ENCODE measurements around the gene LHCGR. TPM values are rescaled to one million over a fixed set of nuclear protein-coding genes. Genes with fewer than 3 reads are reported as not detected.
"Not testable (repeated sequence)": the region's sequence is repeated elsewhere in the genome, so short reads cannot be mapped to it uniquely, and the experiment has no call there.

Gene LHCGR
- polyA plus RNA-seq, 3 donors, result 0.22 to 0.61 TPM; not detected in 1

DNA sequence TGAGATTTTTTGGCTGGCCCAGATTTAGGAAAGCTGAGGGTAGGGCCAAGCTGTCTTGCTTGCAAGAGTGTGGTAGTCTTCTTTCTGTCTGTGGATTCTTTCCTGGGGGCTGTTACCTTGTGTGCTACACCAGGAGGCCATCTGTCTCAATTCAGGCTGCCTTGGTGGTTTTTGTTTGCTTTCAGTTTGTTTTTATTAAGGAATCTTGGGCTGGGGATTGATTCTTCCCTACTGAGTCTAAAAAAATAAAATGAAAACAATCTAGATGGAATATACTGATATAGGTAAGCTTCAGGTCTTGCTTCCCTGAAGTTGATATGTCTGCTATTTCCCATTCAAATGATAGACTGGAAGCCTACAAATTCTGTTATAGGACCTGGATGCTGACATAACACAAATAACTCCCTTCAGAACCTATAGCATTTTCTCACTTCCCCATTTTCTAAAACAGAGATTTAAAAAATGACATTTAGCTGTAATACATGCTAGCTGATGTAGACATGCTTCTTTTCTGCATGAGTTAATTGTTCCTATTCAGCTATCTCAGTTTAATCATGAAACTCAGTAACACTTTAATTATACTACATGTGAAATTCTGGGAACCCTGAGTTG is 5.3 kb downstream of the LHCGR start:
- H3K27ac ChIP-seq (ENCODE audit: low read depth, low read length), result no peak overlapping the region

DNA sequence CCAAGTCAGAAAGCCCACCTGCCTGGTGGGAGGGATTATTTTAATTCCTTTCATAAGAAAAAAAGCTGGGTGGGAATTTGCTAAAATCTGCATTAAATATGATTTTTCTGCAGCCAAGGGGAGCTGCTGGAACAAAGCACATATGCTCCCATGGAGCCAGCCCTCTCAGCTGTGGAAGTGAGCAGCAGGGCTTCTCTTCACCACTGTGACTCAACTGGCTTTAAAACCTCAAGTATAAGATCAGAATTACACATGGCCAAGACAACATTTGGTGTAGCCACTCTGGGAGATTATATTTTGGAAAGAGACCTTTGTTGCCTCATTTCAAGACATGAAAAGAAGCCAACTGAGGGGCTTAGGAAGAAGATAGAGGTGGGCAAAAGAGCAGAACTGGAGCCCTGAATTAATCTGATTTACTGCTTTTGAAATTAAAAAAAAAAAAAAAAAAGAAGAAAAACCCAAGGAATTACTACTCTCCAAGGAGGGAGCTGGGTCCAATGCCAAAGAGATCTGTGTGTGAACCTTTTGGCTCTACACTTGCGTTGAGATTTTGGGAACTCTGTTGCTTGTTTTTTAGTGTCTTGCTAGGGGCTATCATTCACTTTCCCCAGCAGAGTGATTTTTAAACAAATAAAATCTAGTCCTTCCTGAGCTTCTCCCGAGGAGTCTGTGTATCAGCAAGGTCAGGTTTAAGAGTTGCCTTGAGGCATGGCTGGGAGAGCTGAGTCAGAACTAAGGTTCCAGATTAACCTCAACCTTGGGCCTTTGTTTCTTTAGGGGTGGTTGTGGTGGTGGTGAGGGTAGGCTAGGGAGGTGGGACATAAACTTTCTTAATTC is 6.0 kb downstream of the LHCGR start:
- H3K27ac ChIP-seq (ENCODE audit: low read depth, low read length), result no peak overlapping the region
- 55 to 62% (median 57%) methylated on average over 2 of the region's 2 CpGs for WGBS, 3 donors

DNA sequence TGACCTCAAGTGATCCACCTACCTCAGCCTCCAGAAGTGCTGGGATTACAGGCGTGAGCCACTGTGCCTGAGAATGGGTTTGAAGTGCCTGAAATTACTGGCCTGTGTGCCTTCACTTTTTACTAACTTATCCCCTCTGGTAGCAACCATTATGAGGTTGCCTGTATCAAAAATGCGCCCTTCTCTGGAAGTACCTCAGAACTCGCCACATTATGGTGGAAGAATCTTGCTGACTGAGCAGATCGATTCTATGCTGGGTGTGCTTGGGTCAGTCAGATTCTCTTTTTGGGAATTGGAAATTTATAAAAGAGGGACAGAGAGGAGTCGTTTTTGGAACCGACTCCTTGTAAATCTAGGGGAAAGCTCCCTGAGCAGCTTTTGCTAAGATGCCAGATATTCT is 8.2 kb downstream of the LHCGR start:
- 74 to 87% (median 75%) methylated on average over 6 of the region's 6 CpGs for WGBS, 3 donors
- no peak overlapping the region for H3K27ac ChIP-seq (ENCODE audit: low read depth, low read length)

DNA sequence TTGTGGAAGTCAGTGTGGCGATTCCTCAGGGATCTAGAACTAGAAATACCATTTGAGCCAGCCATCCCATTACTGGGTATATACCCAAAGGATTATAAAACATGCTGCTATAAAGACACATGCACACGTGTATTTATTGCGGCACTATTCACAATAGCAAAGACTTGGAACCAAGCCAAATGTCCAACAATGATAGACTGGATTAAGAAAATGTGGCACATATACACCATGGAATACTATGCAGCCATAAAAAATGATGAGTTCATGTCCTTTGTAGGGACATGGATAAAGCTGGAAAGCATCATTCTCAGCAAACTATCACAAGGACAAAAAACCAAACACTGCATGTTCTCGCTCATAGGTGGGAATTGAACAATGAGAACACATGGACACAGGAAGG is 16.3 kb downstream of the LHCGR start:
- WGBS, 3 donors, result 86 to 94% (median 87%) methylated on average over 4 of the region's 4 CpGs

DNA sequence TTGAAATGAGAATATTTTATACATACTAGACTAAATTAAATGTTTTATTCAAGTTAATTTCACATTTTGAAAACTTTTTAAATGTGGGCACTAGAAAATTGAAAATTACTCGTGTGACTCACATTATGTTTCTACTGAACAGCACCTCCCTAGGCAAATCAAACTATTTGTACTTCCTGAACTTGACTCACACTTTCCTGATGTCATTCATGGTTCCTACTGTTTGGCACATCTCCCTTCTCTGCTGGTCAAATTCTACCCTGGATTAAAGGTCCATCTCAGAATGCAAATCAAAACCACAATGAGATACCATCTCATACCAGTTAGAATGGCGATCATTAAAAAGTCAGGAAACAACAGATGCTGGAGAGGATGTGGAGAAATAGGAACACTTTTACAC is 16.7 kb downstream of the LHCGR start:
- WGBS, 3 donors, result 65 to 77% (median 66%) methylated on average over 2 of the region's 2 CpGs
- H3K27ac ChIP-seq (ENCODE audit: low read depth, low read length), result no peak overlapping the region

More for the DNA sequence above, 16.3 kb downstream of the LHCGR start:
- not testable (repeated sequence) for H3K27ac ChIP-seq (ENCODE audit: low read depth, low read length)

DNA sequence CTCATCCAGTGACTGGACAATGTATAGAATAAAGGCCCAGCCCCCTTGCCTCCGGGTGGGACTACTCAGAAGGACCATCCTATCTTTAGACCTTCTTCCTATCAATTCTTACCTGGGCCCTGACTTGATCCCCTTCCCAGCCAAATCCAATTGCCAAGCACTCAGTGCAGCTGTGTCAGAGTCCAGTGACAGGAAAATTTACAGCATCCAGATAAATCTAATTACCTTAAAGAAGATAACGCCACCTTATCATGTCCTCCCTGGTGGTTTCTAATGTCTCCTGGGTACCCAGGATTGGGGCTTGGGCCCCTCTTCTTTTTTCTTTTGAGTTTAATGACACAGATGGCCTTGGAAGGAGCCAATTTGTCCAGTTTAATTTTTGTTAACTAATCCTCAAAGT is 19.3 kb downstream of the LHCGR start:
- 52 to 76% (median 65%) methylated on average over 2 of the region's 2 CpGs for WGBS, 3 donors
- no peak overlapping the region for H3K27ac ChIP-seq (ENCODE audit: low read depth, low read length)

DNA sequence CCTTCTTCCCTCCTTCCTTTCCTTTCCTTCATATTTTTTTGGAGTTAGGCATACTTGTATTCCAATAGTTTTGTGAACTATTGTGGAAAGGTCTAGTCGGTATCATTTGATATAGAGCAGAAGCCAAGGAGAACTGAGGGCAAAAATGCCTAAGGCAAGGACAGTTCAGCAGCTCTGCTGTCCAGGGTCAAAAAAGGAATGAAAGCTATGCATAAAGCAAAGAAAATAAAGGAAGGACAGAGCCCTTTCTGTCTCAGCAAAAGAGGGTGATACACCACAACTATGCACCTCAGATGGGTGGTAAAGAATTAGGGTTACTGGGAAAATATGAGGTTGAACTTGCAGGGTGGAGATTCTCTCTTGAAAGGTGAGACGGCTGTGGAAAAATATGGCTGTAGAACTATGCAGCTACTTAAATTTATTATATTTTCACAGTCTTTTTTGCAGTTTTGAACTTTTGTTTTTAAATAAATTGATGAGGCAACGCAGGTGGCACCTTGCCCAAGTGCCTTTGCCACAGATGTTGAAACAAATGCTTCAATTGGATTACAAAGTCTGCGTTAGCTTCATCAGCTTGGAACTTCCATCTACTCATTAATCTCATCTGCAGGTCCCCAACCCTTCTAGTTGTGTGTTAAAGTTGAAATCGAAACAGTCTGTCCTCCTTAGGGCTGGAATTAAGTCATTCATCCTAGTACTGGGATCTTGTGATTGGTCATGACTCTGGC is 20.8 kb downstream of the LHCGR start:
- H3K27ac ChIP-seq (ENCODE audit: low read depth, low read length), result no peak overlapping the region
- 53 to 64% (median 57%) methylated on average over 5 of the region's 5 CpGs for WGBS, 3 donors

DNA sequence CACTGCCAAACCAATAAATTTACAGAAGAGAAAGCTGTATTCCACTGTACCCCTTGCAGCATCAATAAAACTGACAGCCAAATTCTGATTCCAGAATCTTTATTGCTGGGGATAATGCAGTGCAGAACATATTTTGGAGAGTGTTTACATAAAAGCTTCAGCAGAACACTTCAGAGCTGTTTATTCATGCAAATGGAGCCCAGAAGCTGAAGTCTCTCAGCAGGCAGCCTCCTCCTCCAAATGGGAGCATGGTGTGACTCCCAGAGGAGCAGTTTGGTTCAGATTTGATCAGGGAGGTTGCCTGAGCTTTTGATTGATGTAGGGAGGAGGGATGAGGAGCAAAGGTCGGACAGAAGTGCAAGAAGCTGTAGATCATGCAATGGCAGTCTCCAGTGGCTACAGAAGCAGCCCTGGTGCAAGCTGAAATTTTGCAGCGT is 22.4 kb downstream of the LHCGR start:
- 20 to 24% (median 21%) methylated on average over 2 of the region's 2 CpGs for WGBS, 3 donors
- no peak overlapping the region for H3K27ac ChIP-seq (ENCODE audit: low read depth, low read length)

DNA sequence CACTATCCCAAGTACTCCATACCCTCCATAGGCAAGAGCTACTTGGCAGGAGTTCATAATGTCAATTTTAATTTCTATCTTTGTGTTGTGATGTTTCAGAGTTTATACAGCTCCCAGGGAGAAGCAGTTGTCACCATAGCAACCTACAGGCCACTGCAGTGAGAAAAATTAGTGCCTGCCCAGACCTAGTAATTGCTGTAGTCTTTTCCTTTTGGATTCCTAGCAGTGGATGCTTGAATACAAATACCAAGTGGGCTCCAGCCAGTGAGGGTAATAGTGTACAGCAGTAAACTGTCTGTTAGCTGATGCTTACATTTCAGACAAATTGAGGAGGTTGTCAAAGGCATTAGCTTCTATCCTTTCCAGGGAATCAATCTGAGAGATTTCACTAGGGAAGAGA is 26.7 kb downstream of the LHCGR start:
- H3K27ac ChIP-seq (ENCODE audit: low read depth, low read length), result no peak overlapping the region

DNA sequence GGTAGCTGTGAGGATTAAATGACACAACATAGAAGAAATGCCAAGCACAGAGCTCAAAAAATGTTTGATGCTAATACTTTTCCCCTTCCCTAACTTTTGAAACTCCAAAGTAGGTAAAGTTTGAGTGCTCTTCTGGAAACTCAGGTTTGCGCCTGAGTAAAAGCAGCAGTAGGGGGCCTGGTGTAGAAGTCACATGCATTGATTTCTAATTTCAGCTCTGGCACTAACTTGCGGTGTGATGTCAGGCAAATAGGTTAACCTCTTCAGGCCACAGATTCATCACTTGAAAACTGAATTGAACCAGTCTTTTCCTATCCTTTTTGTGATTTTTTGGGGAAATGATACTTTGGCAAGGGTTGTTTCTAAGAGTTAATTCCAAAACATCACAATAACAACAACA is 27.2 kb downstream of the LHCGR start:
- WGBS, 3 donors, result 51 to 95% (median 95%) methylated on average over 2 of the region's 2 CpGs
- no peak overlapping the region for H3K27ac ChIP-seq (ENCODE audit: low read depth, low read length)

DNA sequence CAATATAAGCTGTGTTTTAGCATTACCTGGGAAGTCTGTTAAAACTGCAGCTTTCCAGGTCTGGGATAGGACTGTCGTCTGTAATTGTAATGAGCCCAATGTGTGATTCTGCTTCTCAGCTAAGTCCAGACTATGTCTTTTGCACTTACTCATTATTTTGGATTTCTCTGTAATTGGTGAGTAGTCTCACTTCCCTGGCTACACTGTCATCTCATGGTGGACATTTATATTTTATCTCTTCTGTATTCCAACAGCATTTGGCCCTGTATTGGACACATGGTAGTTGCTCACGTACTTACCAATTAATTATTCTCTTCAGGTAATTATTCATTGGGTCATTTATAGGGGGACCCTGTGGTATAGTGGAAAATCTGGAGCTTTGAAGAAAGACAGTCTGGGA is 28.0 kb downstream of the LHCGR start:
- WGBS, 3 donors, result 65 to 91% (median 86%) methylated on average over 2 of the region's 2 CpGs
- no peak overlapping the region for H3K27ac ChIP-seq (ENCODE audit: low read depth, low read length)

DNA sequence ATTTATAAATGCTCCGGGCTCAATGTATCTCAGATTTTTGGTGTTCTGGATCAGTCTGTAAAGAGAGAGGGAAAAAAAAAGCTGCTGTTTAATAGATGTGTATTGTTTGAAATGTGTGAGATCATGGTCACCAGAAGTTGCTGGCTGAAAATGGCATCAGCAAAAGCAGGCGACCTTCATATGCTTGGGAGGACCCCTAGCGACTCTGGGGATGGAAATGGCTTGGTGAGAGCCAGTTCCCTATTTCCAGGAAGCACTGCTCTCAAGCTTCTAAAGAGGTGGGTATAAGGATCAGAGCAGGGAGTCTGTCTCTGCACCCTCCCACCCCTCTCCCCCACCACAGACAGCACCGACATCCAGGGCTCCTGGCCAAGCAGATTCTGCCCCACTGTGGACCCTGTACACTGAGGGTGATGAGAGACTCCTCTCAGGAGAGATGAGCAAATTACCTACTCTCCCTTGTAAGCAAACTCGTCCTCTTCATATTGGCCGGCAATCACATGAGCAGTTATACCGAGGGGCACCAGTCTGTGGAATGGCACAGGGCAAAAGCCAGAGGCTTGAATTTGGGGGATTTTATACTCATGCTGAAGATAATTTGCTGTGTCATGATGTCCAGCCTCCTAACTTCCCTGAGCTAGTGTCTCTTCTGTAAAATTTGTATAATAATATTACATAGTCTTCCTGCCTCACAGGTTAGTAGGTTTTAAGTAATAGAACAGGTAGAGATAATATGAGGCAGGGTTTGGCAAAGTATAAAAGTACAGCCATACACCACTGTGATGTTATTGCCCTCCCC is 29.6 kb downstream of the LHCGR start:
- no peak overlapping the region for H3K27ac ChIP-seq (ENCODE audit: low read depth, low read length)
- WGBS, 3 donors, result 63 to 74% (median 73%) methylated on average over 7 of the region's 7 CpGs

DNA sequence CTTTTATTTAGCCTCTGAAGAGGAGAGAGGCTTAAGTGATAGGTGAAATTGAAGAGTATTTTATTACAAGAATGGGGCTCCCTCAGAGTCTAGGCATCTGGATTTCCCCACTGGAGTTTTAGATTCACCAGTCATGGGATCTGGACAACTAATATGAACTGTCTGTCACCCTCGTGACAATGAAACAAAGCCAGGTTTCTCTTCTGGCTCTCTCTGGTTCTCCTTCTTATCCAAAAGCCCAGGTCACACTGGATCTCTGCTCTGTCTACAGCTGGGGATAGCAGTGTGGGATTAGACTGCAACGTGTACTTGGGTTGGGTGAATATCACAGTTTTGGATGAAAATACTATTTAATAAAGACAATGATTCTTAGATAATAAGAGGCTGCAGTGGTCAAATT is 31.2 kb downstream of the LHCGR start:
- 56 to 85% (median 81%) methylated on average over 2 of the region's 2 CpGs for WGBS, 3 donors
- no peak overlapping the region for H3K27ac ChIP-seq (ENCODE audit: low read depth, low read length)

DNA sequence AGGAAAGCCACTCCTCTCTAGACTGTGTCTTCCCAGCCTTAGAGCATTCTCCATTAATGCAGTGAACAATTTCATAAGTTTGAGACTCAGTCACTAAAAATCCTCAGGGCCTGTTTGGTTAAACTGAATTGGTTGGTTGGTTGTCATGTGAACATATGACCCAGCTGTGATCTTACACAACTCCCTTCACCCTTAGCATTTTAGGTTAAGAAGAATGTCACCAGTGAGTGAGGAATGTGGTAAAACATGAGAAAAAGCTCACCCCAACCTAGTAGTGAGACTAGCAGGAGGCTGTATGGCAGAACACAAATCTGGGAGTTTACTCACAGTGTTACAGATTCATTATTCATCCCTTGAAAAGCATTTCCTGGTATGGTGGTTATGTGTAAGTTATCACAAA is 32.4 kb downstream of the LHCGR start:
- H3K27ac ChIP-seq (ENCODE audit: low read depth, low read length), result no peak overlapping the region

DNA sequence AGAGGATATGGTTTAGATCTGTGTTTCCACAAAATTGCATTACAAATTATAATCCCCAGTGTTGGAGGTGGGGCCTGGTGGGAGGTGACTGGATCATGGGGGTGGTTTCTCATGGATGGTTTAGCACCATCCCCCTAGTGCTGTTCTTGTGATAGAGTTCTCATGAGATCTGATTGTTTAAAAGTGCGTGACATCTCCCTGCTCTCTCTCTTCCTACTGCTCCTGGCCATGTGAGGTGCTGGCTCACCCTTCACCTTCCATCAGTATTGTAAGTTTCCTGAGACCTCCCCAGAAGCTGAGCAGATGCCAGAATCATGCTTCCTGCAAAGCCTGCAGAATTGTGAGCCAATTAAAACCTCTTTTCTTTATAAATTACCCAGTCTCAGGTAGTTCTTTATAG is 33.1 kb downstream of the LHCGR start:
- H3K27ac ChIP-seq (ENCODE audit: low read depth, low read length), result no peak overlapping the region
- 71 to 86% (median 82%) methylated on average over 1 of the region's 1 CpG for WGBS, 3 donors

DNA sequence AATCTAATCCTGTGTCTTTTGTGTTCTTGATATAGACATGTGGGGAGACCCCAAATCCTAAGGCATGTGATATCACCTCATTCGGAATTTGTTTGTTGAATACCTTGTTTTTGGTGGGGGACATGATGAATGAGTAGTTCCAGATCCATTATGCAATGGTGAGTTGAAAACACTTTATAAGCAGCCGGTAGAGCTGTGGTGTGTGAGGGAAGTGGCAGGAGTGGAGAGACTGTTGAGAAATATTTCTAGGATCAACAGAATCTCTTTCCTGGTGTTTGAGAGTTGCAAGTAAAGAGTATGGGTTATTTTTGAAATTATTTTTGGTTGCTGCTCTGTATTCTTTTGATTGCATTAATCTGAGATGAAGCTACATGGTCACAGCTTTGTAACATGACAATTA is 34.4 kb downstream of the LHCGR start:
- WGBS, 3 donors, result 74 to 79% (median 75%) methylated on average over 2 of the region's 2 CpGs
- H3K27ac ChIP-seq (ENCODE audit: low read depth, low read length), result no peak overlapping the region

DNA sequence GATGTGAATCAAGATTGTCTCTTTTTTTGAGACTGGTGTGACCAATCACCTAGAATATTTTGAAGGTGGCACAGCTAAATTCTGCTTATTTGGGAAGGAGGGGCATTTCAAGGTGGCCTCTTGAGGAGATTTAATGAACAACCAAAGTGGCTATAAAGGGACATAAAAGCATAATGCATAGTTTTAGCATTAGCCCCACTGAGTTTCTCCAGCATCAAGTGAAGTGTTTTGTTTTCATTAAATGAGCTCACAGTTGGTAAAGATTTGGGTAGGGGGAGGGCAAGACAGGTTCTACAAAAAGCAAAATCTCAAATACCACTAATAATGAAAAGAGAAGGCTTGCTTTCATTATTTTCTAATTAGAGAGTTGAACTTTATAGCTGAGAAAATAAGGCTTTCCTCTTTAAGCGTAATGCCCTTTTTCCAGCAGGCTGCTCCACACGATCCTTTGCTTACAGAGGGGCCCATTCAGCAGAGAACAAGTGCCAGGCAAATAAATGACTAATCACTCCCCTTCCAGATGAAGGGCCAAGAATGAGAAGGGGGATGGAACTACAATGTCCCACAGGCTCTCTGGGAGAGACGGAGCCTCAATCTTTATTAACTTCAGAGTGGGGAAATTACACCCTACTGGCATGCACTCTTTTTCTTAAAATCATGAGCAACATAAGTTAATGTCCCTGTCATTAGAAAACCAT is 35.9 kb downstream of the LHCGR start:
- WGBS, 3 donors, result 24 to 83% (median 71%) methylated on average over 3 of the region's 3 CpGs
- H3K27ac ChIP-seq (ENCODE audit: low read depth, low read length), result no peak overlapping the region

DNA sequence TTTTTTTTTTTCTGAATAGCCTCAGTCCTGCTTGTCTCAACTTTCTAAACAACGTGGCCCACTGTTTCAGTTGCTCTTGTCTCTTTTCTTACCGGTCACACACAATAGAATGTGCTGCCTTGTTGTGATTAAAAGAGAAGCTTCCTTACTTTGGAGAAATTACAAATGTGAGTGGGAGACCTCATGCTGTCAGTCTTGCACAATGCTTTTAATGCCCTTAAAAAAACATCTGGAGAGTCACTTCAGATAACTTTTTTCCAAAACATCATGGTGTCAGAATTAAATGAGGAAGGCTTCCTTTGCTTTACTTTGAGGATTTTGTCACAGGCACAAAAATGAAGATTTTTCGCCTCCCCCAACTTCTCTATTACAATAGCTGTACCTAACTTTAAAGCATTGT is 37.7 kb downstream of the LHCGR start:
- no peak overlapping the region for H3K27ac ChIP-seq (ENCODE audit: low read depth, low read length)
- WGBS, 3 donors, result 48 to 78% (median 64%) methylated on average over 3 of the region's 3 CpGs

Data from adipose tissue (tissue), 3 donors.